Measurements from ENCODE around the gene LAMA1. TPM values are rescaled to one million over a fixed set of nuclear protein-coding genes. Genes with fewer than 3 reads are reported as not detected.

LAMA1 gene
- total RNA-seq, 1 experiment from 2014 or later: 28.8 TPM

- no peak for DNase-seq
- Histone ChIP-seq H3K4ac (ENCODE audit: low read depth, low read length) (no peak overlapping the region), H4K20me1 (ENCODE audit: control insufficient read depth, insufficient read depth, insufficient read length) (no peaks in the 10 kb centered on the region), H3K27ac (ENCODE audit: insufficient read length, low read depth, low read length) (no peak overlapping the region), H3K27me3 (ENCODE audit: insufficient read depth, low read length) (no peaks in the 10 kb centered on the region), H2BK20ac (ENCODE audit: low read depth, low read length, poor library complexity, severe bottlenecking) (no peak overlapping the region), H2BK12ac (ENCODE audit: insufficient read length, low read depth, low read length) (no peak overlapping the region), H3K9ac (ENCODE audit: extremely low read depth, insufficient read length, low read length) (no peak overlapping the region), H3K23ac (ENCODE audit: insufficient read length, low read depth, low read length) (no peak overlapping the region), H3K18ac (ENCODE audit: insufficient read length, low read depth, low read length) (no peak overlapping the region), H2AK5ac (ENCODE audit: insufficient read length, low read length) (no peak overlapping the region), H3K14ac (ENCODE audit: insufficient read depth, low read length) (no peak overlapping the region), H4K8ac (replicated peaks; ENCODE audit: insufficient read length, low read depth, low read length) (no peak overlapping the region), H3K79me1 (ENCODE audit: insufficient read depth, low read depth, low read length, poor library complexity, severe bottlenecking) (no peaks in the 10 kb centered on the region), H2BK5ac (ENCODE audit: insufficient read length, low read length) (no peak overlapping the region), H3K9me3 (ENCODE audit: control insufficient read depth, low read depth, low read length) (no peaks in the 10 kb centered on the region), H2BK15ac (ENCODE audit: low read depth, low read length) (no peak overlapping the region), H4K5ac (ENCODE audit: insufficient read length, low read depth, low read length) (no peak overlapping the region), H3K4me1 (ENCODE audit: insufficient read depth, low read length) (no peaks in the 10 kb centered on the region), H3K23me2 (ENCODE audit: insufficient read length, low read depth, low read length, poor library complexity, severe bottlenecking) (no peaks in the 10 kb centered on the region), H2AFZ (ENCODE audit: low read length) (no peak overlapping the region), H3K79me2 (ENCODE audit: insufficient read depth, low read length) (no peaks in the 10 kb centered on the region), H3K4me2 (ENCODE audit: insufficient read depth, insufficient read length, low read length) (no peak overlapping the region), H2BK120ac (ENCODE audit: low read depth, low read length, poor library complexity, severe bottlenecking) (no peak overlapping the region), H3T11ph (ENCODE audit: low read length) (no peak overlapping the region), H3K56ac (ENCODE audit: insufficient read length, low read depth, low read length) (no peak overlapping the region), H4K91ac (ENCODE audit: insufficient read length, low read depth, low read length) (no peak overlapping the region)
- WGBS (ENCODE audit: extremely low coverage, insufficient read length, low lambda C conversion rate): no CpG with 5 or more reads among the region's 2 CpGs
- Mint-ChIP-seq H3K9me3 (no peaks in the 10 kb centered on the region), H3K4me1 (peaks cover 0 to 3% of the 10 kb centered on the region in 2 experiments; a peak in 1 of 4 replicates), H3K27me3 (ENCODE audit: low read depth) (no peaks in the 10 kb centered on the region), H3K4me3 (no peak overlapping the region), H3K27ac (no peak overlapping the region), H3K36me3 (ENCODE audit: insufficient read depth in 1 of 3, low read depth in 3 of 3) (peaks cover 22 to 63% (median 26%) of the 10 kb centered on the region in 3 experiments)
- TF ChIP-seq, protein P1, sequence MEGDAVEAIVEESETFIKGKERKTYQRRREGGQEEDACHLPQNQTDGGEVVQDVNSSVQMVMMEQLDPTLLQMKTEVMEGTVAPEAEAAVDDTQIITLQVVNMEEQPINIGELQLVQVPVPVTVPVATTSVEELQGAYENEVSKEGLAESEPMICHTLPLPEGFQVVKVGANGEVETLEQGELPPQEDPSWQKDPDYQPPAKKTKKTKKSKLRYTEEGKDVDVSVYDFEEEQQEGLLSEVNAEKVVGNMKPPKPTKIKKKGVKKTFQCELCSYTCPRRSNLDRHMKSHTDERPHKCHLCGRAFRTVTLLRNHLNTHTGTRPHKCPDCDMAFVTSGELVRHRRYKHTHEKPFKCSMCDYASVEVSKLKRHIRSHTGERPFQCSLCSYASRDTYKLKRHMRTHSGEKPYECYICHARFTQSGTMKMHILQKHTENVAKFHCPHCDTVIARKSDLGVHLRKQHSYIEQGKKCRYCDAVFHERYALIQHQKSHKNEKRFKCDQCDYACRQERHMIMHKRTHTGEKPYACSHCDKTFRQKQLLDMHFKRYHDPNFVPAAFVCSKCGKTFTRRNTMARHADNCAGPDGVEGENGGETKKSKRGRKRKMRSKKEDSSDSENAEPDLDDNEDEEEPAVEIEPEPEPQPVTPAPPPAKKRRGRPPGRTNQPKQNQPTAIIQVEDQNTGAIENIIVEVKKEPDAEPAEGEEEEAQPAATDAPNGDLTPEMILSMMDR (conservative IDR thresholded peaks at IDR 0.05): no peak
Observed at GRCh38 chr18:6980363-6980762, 137.2 kb downstream of the LAMA1 start.
